Adrenal gland (tissue), 12 donors: Measurements from ENCODE around the gene SCO2. TPM values are rescaled to one million over a fixed set of nuclear protein-coding genes. Genes with fewer than 3 reads are reported as not detected.

Source experiments
- DNase-seq, 7 donors: peaks; one replicate each; pipeline ENCODE4 v3.0.0-alpha.2; 2019 to 2020
- H3K27ac ChIP-seq, 5 donors: fragments of 200-600 bp; sonication (generic) in 4 of 5; 1 replicate in 3 of 5; 2 replicates in 2 of 5; pipeline versions ENCODE4 v1.5.1 to v1.8.0; 2016 to 2020; ENCODE audit warnings: mild to moderate bottlenecking in 1 of 5
- H3K27me3 ChIP-seq: fragments of 200-600 bp; 2 replicates; pipeline ENCODE4 v1.8.0; 2021
- H3K36me3 ChIP-seq, 2 donors: fragments of 200-600 bp; replicated peaks in 1 of 2; 1 replicate in 1 of 2; 2 replicates in 1 of 2; pipeline versions ENCODE4 v1.5.1 to v1.8.0; 2018 to 2022
- H3K4me1 ChIP-seq, 2 donors: fragments of 200-600 bp; replicated peaks in 1 of 2; 1 replicate in 1 of 2; 2 replicates in 1 of 2; pipeline versions ENCODE4 v1.5.1 to v1.8.0; 2018 to 2021
- H3K4me3 ChIP-seq, 4 donors: fragments of 200-600 bp; sonication (generic) in 3 of 4; one replicate each; pipeline ENCODE4 v1.5.1; 2016 to 2018
- H3K9me3 ChIP-seq, 3 donors: fragments of 200-600 bp; sonication (generic) in 1 of 3; replicated peaks in 1 of 3; 1 replicate in 2 of 3; 2 replicates in 1 of 3; pipeline versions ENCODE4 v1.5.1 to v1.8.0; 2016 to 2021
- CTCF ChIP-seq, 6 experiments: fragments of 450-650 bp in 4 of 6; fragments of 200-600 bp in 2 of 6; sonication (generic) in 1 of 6; IDR thresholded peaks; 1 replicate in 5 of 6; 2 replicates in 1 of 6; pipeline versions ENCODE4 v1.5.1 to v1.8.0; 2016 to 2021; ENCODE audit warnings: antibody characterized with exemption in 6 of 6, mild to moderate bottlenecking in 2 of 6, moderate library complexity in 1 of 6
- POLR2A ChIP-seq, 2 donors: fragments of 450-650 bp; IDR thresholded peaks; one replicate each; pipeline ENCODE4 v1.6.1; 2017; ENCODE audit warnings: antibody characterized with exemption in 2 of 2, mild to moderate bottlenecking in 2 of 2, moderate library complexity in 1 of 2
- WGBS, 4 donors: extraction: QIAGEN DNeasy Blood & Tissue Kit in 2 of 4; methylation state at CpG; one replicate each; pipeline versions ENCODE4 v1.1.5 to v1.1.7; 2013 to 2017; 5-methylcytosine and 5-hydroxymethylcytosine counted together
- intact Hi-C, 2 donors: fragments of 100-400 bp; cut with DNase I; formaldehyde crosslinking; loops; one replicate each; pipeline versions ENCODE4 v1.14.1 to v1.15.0; 2022 to 2023
- polyA plus RNA-seq, 3 donors: library from polyadenylated mRNA; stranded (reverse); fragments of 200-250 nt in 2 of 3; fragments of 350-450 nt in 1 of 3; fragmentation: Illumina TruSeq in 1 of 3; extraction: RNeasy Lipid Tissue Mini Kit (QIAGEN cat#74804) in 1 of 3; gene quantifications; one replicate each; pipeline ENCODE4 v1.2.3, GENCODE V29; 2013 to 2014
- total RNA-seq, 9 donors: library from RNA; depleted of rRNA in 4 of 9; stranded (reverse); fragments of >200 nt in 4 of 9; fragments of 120-200 nt in 1 of 9; fragmentation: NEBNext Ultra II Directional in 1 of 9; extraction: Animal tissue kit (Norgen Biotek cat#: 25700) in 1 of 9; gene quantifications; one replicate each; pipeline versions ENCODE4 v1.1.0 to v1.2.4, GENCODE V29; 2013 to 2023
- donor health status: healthy with polysubstance abuse.
- donor health status: Bipolar disorder and iron deficiency.
- donor health status: DM: yes; HTN: yes; CAD: no.
- donor health status: DM: no; HTN: no; CAD: no.
- donor health status: DM: no; HTN: no; CAD: no.
- donor health status: DM: yes; HTN: yes; CAD: no.

Gene SCO2
- total and polyA plus RNA-seq, 12 donors: 0.78 to 7.8 (median 1.7) TPM; not detected in 3

- intact Hi-C loops: no loop called here
- H3K4me1 ChIP-seq: no peaks in the 10 kb centered on the region
- DNase-seq: no peak
- 84 to 91% (median 86%) methylated on average over 7 to 8 of the region's 8 CpGs for WGBS, 4 donors
- TF ChIP-seq POLR2A (IDR thresholded peaks at IDR 0.05) (no peak), CTCF (IDR thresholded peaks at IDR 0.05) (no peak)
- peaks cover 26% of the 10 kb centered on the region for H3K27me3 ChIP-seq
- no peaks in the 10 kb centered on the region for H3K9me3 ChIP-seq
- no peak overlapping the region for H3K4me3 ChIP-seq
- no peak overlapping the region for H3K27ac ChIP-seq
- no peaks in the 10 kb centered on the region for H3K36me3 ChIP-seq
Observed at GRCh38 chr22:50550395-50550794, 25.0 kb upstream of the SCO2 start.

GRCh38 chr22:50548921-50549790 lies 23.8 kb upstream of the SCO2 start:
- H3K4me3 ChIP-seq: peak overlapping the region in 1 of 4 donors; percentile 23
- TF ChIP-seq POLR2A (IDR thresholded peaks at IDR 0.05) (no peak), CTCF (IDR thresholded peaks at IDR 0.05) (no peak)
- no peak for DNase-seq

GRCh38 chr22:50548040-50548920 lies 22.9 kb upstream of the SCO2 start:
- no peaks in the 10 kb centered on the region for H3K9me3 ChIP-seq
- no peaks in the 10 kb centered on the region for H3K36me3 ChIP-seq
- no peak for DNase-seq
- no peak for TF ChIP-seq CTCF (IDR thresholded peaks at IDR 0.05)
- no peak for TF ChIP-seq POLR2A (IDR thresholded peaks at IDR 0.05)
- H3K27me3 ChIP-seq: peaks cover 26% of the 10 kb centered on the region
- intact Hi-C loops: no loop called here
- WGBS, 4 donors: 37 to 50% (median 41%) methylated on average over 10 to 56 of the region's 56 CpGs
- H3K4me3 ChIP-seq: peak overlapping the region in 1 of 4 donors; percentile 23
- peaks cover 0 to 12% of the 10 kb centered on the region in 2 donors for H3K4me1 ChIP-seq
- no peak overlapping the region for H3K27ac ChIP-seq

More at GRCh38 chr22:50548921-50549790, 23.8 kb upstream of the SCO2 start:
- 74 to 86% (median 79%) methylated on average over 16 to 68 of the region's 68 CpGs for WGBS, 4 donors
- peaks cover 0 to 4% of the 10 kb centered on the region in 2 donors for H3K4me1 ChIP-seq
- no peaks in the 10 kb centered on the region for H3K9me3 ChIP-seq
- no peak overlapping the region for H3K27ac ChIP-seq
- intact Hi-C loops: no loop called here
- no peaks in the 10 kb centered on the region for H3K36me3 ChIP-seq
- H3K27me3 ChIP-seq: peaks cover 26% of the 10 kb centered on the region
